Mammary epithelial cell (primary cell): Measurements from ENCODE around the gene NT5C2.

Experiments
- CTCF ChIP-seq, 2 donors: IDR thresholded peaks in 1 of 2; conservative IDR thresholded peaks in 1 of 2; 2 replicates each; pipeline ENCODE4 v1.5.1; 2011 to 2012; ENCODE audit warnings: inconsistent platforms in 2 of 2, low read length in 2 of 2, mild to moderate bottlenecking in 2 of 2, control low read depth in 1 of 2, low read depth in 1 of 2; ENCODE audit not compliant: insufficient read depth in 1 of 2; ENCODE audit errors: extremely low read depth in 1 of 2
- EZH2 ChIP-seq: IDR thresholded peaks from 2 replicates; pipeline ENCODE4 v1.6.1; 2012; ENCODE audit warnings: low read length, inconsistent platforms, borderline replicate concordance

- TF ChIP-seq CTCF (conservative IDR thresholded peaks at IDR 0.05 in 1 of 2, IDR thresholded peaks at IDR 0.05 in 1 of 2; ENCODE audit: extremely low read depth in 1 of 2, insufficient read depth in 1 of 2, low read depth in 1 of 2, low read length in 2 of 2) (no peak), EZH2 (no peak)
Observed at GRCh38 chr10:103082683-103083082, 110.4 kb downstream of the NT5C2 start.
